ENCODE measurements around the gene C2CD2.
"Not testable (repeated sequence)": the region's sequence is repeated elsewhere in the genome, so short reads cannot be mapped to it uniquely, and the experiment has no call there.

The C2CD2 gene

GRCh38 chr21:41950941-41951351, 2.9 kb downstream of the C2CD2 start:
- Mint-ChIP-seq H3K4me3 (no peak overlapping the region), H3K36me3 (ENCODE audit: insufficient read depth) (no peaks in the 10 kb centered on the region), H3K4me1 (ENCODE audit: low read depth in 2 of 2) (peaks cover 0 to 5% of the 10 kb centered on the region in 2 donors), H3K27ac (no peak overlapping the region), H3K9me3 (no peaks in the 10 kb centered on the region), H3K27me3 (peaks cover 38 to 56% of the 10 kb centered on the region in 2 donors)
- ATAC-seq (replicated peaks) = no peak
- no peak for DNase-seq

GRCh38 chr21:41949631-41950030, 4.2 kb downstream of the C2CD2 start:
- ATAC-seq (replicated peaks); H3K9me3 Mint-ChIP-seq; H3K36me3 Mint-ChIP-seq (ENCODE audit: insufficient read depth); H3K4me3 Mint-ChIP-seq; DNase-seq; H3K4me1 Mint-ChIP-seq (ENCODE audit: low read depth in 2 of 2); H3K27ac Mint-ChIP-seq: not testable (repeated sequence)
- peaks cover 33 to 47% of the 10 kb centered on the region in 2 donors for H3K27me3 Mint-ChIP-seq

GRCh38 chr21:41948901-41949300, 4.9 kb downstream of the C2CD2 start:
- Mint-ChIP-seq H3K27me3 (peaks cover 30 to 45% of the 10 kb centered on the region in 2 donors), H3K4me1 (ENCODE audit: low read depth in 2 of 2) (no peaks in the 10 kb centered on the region), H3K27ac (no peak overlapping the region), H3K4me3 (no peak overlapping the region), H3K36me3 (ENCODE audit: insufficient read depth) (peaks cover 4% of the 10 kb centered on the region), H3K9me3 (no peaks in the 10 kb centered on the region)
- no peak for ATAC-seq (replicated peaks)
- no peak for DNase-seq

- no peak for DNase-seq
- no peaks in the 10 kb centered on the region for H3K4me1 Mint-ChIP-seq (ENCODE audit: low read depth in 2 of 2)
Observed at GRCh38 chr21:41948078-41948895, 5.5 kb downstream of the C2CD2 start.

GRCh38 chr21:41945982-41946381, 7.8 kb downstream of the C2CD2 start:
- DNase-seq (no peak), ATAC-seq (replicated peaks) (no peak)
- Mint-ChIP-seq H3K27me3 (peaks cover 9 to 49% of the 10 kb centered on the region in 2 donors), H3K9me3 (no peaks in the 10 kb centered on the region), H3K27ac (no peak overlapping the region), H3K4me3 (no peak overlapping the region), H3K36me3 (ENCODE audit: insufficient read depth) (peaks cover 4% of the 10 kb centered on the region), H3K4me1 (ENCODE audit: low read depth in 2 of 2) (no peaks in the 10 kb centered on the region)

More at GRCh38 chr21:41948078-41948895, 5.5 kb downstream of the C2CD2 start:
- peaks cover 30 to 47% of the 10 kb centered on the region in 2 donors for H3K27me3 Mint-ChIP-seq
- no peak overlapping the region for H3K4me3 Mint-ChIP-seq
- H3K27ac Mint-ChIP-seq = no peak overlapping the region
- H3K9me3 Mint-ChIP-seq = no peaks in the 10 kb centered on the region
- H3K36me3 Mint-ChIP-seq (ENCODE audit: insufficient read depth) = peaks cover 4% of the 10 kb centered on the region
- ATAC-seq (replicated peaks) = no peak

- H3K4me3 Mint-ChIP-seq = no peak overlapping the region
- no peak for ATAC-seq (replicated peaks)
Observed at GRCh38 chr21:41943851-41944250, 10.0 kb downstream of the C2CD2 start.

GRCh38 chr21:41942457-41942856, 11.4 kb downstream of the C2CD2 start:
- Mint-ChIP-seq H3K4me1 (ENCODE audit: low read depth in 2 of 2) (no peaks in the 10 kb centered on the region), H3K4me3 (no peak overlapping the region), H3K27ac (no peak overlapping the region), H3K27me3 (peaks cover 30 to 68% of the 10 kb centered on the region in 2 donors), H3K9me3 (no peaks in the 10 kb centered on the region), H3K36me3 (ENCODE audit: insufficient read depth) (peaks cover 4% of the 10 kb centered on the region)
- DNase-seq = no peak
- no peak for ATAC-seq (replicated peaks)

More at GRCh38 chr21:41943851-41944250, 10.0 kb downstream of the C2CD2 start:
- Mint-ChIP-seq H3K27ac (no peak overlapping the region), H3K27me3 (peaks cover 20 to 54% of the 10 kb centered on the region in 2 donors), H3K4me1 (ENCODE audit: low read depth in 2 of 2) (no peaks in the 10 kb centered on the region), H3K9me3 (no peaks in the 10 kb centered on the region), H3K36me3 (ENCODE audit: insufficient read depth) (peaks cover 4% of the 10 kb centered on the region)
- no peak for DNase-seq

- Mint-ChIP-seq H3K27ac (no peak overlapping the region), H3K36me3 (ENCODE audit: insufficient read depth) (peaks cover 4% of the 10 kb centered on the region), H3K27me3 (peaks cover 31 to 71% of the 10 kb centered on the region in 2 donors), H3K4me1 (ENCODE audit: low read depth in 2 of 2) (no peaks in the 10 kb centered on the region), H3K4me3 (no peak overlapping the region), H3K9me3 (no peaks in the 10 kb centered on the region)
- no peak for DNase-seq
- ATAC-seq (replicated peaks) = no peak
Observed at GRCh38 chr21:41941941-41942340, 11.9 kb downstream of the C2CD2 start.

GRCh38 chr21:41940431-41940830, 13.4 kb downstream of the C2CD2 start:
- DNase-seq (no peak), ATAC-seq (replicated peaks) (no peak)
- no peak overlapping the region for H3K4me3 Mint-ChIP-seq

GRCh38 chr21:41939391-41939790, 14.4 kb downstream of the C2CD2 start:
- DNase-seq (no peak), ATAC-seq (replicated peaks) (no peak)
- no peaks in the 10 kb centered on the region for H3K9me3 Mint-ChIP-seq
- no peak overlapping the region for H3K4me3 Mint-ChIP-seq
- peaks cover 45 to 89% of the 10 kb centered on the region in 2 donors for H3K27me3 Mint-ChIP-seq
- H3K4me1 Mint-ChIP-seq (ENCODE audit: low read depth in 2 of 2) = no peaks in the 10 kb centered on the region
- H3K36me3 Mint-ChIP-seq (ENCODE audit: insufficient read depth) = peaks cover 4% of the 10 kb centered on the region
- no peak overlapping the region for H3K27ac Mint-ChIP-seq

More at GRCh38 chr21:41940431-41940830, 13.4 kb downstream of the C2CD2 start:
- Mint-ChIP-seq H3K36me3 (ENCODE audit: insufficient read depth) (peaks cover 4% of the 10 kb centered on the region), H3K9me3 (no peaks in the 10 kb centered on the region), H3K27me3 (peaks cover 43 to 84% of the 10 kb centered on the region in 2 donors), H3K27ac (no peak overlapping the region), H3K4me1 (ENCODE audit: low read depth in 2 of 2) (no peaks in the 10 kb centered on the region)

GRCh38 chr21:41933313-41934079, 20.3 kb downstream of the C2CD2 start:
- peaks cover 55 to 73% of the 10 kb centered on the region in 2 donors for H3K27me3 Mint-ChIP-seq
- DNase-seq (no peak), ATAC-seq (replicated peaks) (no peak)
- H3K9me3 Mint-ChIP-seq = no peaks in the 10 kb centered on the region
- H3K36me3 Mint-ChIP-seq (ENCODE audit: insufficient read depth) = no peaks in the 10 kb centered on the region
- H3K27ac Mint-ChIP-seq = no peak overlapping the region
- H3K4me3 Mint-ChIP-seq = no peak overlapping the region
- H3K4me1 Mint-ChIP-seq (ENCODE audit: low read depth in 2 of 2) = no peaks in the 10 kb centered on the region

GRCh38 chr21:41932576-41933312, 21.1 kb downstream of the C2CD2 start:
- no peak overlapping the region for H3K4me3 Mint-ChIP-seq
- DNase-seq (no peak), ATAC-seq (replicated peaks) (no peak)
- peaks cover 50 to 65% of the 10 kb centered on the region in 2 donors for H3K27me3 Mint-ChIP-seq
- no peak overlapping the region for H3K27ac Mint-ChIP-seq
- no peaks in the 10 kb centered on the region for H3K4me1 Mint-ChIP-seq (ENCODE audit: low read depth in 2 of 2)
- no peaks in the 10 kb centered on the region for H3K9me3 Mint-ChIP-seq
- no peaks in the 10 kb centered on the region for H3K36me3 Mint-ChIP-seq (ENCODE audit: insufficient read depth)

- H3K27me3 Mint-ChIP-seq = peaks cover 45 to 60% of the 10 kb centered on the region in 2 donors
- ATAC-seq (replicated peaks) = no peak
- H3K27ac Mint-ChIP-seq = no peak overlapping the region
- H3K36me3 Mint-ChIP-seq (ENCODE audit: insufficient read depth) = no peaks in the 10 kb centered on the region
- H3K4me1 Mint-ChIP-seq (ENCODE audit: low read depth in 2 of 2) = no peaks in the 10 kb centered on the region
- H3K4me3 Mint-ChIP-seq = no peak overlapping the region
- no peaks in the 10 kb centered on the region for H3K9me3 Mint-ChIP-seq
- no peak for DNase-seq
Observed at GRCh38 chr21:41932191-41932575, 21.6 kb downstream of the C2CD2 start.
